GM10847 (cell line): Measurements from ENCODE around the gene STAM.

Experiments
- POLR2A ChIP-seq: IDR thresholded peaks from 2 replicates; pipeline ENCODE4 v1.6.1; 2011; ENCODE audit not compliant: insufficient read length; ENCODE audit errors: extremely low read depth

STAM gene

DNA sequence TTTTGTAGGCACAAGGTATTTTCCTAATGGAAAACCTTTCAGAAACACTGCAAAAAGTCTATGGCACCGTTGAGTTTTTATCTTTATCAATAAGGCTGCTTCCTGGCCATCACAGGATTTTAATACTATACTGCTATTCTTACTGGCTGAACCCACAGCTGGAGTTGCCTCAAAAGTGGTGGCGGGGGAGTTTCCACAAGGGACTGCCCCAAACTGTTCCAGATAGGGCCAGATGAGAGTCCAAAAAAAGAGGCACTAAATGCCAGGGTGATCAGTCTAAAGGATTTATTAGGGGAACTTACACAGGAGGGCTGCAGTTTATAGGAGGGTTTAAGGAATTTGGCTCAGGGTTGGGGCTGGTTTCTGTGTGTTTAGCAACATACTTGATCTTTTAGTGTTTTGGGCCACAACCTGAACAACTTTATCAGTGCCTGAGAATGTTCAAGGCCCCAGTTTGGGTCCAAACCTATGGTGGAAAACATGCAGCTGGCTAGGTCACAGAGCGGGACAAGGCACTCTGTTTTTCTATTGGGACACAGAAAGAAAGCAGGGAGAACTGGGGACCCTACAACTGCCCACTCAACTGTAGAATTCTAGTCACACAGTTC lies 41.4 kb downstream of the STAM start:
- no peak for TF ChIP-seq POLR2A

DNA sequence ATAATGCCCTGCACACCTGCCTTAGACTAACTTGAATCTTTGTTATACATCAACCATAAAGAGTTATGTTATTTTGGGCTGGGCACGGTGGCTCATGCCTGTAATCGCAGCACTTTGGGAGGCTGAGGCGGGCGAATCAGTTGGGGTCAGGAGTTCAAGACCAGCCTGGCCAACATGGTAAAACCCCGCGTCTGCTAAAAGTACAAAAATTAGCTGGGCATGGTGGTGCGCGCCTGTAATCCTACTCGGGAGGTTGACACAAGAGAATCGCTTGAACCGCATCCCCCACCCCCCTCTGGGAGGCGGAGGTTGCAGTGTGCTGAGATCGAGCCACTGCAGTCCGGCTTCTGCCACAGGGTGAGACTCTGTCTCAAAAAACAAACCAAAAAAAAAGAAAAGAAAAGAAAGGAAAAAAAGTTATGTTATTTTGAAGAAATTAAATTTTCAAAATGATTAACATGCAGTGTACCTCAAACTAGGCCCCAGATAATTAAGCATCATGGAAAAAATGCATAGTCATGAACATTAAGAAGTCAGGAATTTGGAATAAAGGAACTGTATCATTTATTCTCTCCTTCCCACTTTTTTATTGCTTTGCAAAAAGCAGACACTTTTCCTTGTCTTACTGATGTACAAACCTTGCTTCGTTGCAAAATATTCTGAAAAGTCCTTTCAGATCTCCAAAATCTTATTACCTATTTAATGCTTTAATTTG lies 43.3 kb downstream of the STAM start:
- TF ChIP-seq POLR2A, result no peak

DNA sequence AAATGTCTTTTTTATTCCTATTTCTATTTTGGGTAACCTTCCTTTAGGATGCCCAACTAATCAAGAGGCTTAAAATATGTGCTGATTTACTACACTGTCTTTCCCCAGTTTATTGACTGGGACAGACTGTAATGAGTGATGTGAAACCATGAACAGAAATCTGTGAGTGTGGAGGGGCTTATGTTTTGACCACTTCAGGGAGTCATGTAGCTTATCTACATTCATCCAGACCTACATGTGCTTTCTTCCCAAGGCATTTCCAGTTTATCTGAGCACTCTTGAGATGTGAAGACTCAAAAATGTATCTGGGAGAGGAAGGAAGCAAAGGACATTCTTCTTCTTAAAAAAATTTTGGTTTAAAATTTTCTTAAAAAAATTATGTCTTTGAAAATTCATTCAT lies 45.2 kb downstream of the STAM start:
- no peak for TF ChIP-seq POLR2A

DNA sequence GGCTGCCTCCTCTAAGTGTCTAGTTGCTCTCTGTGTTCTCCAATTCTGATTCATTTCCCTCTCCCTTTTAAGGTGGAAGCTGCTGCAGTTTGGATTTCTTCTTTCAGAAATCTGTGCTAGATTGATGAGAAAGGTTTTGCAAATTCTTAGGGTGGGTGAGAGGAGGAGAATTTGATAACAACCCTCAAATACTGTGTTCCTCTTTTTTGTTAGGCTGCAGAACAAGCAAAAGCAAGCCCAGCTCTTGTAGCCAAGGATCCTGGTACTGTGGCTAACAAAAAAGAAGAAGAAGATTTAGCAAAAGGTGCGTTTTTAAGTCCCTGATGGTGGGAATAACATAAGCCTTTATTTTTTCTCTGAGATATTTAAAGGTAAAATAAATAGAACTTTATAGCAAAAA lies 49.1 kb downstream of the STAM start:
- TF ChIP-seq POLR2A, result no peak

DNA sequence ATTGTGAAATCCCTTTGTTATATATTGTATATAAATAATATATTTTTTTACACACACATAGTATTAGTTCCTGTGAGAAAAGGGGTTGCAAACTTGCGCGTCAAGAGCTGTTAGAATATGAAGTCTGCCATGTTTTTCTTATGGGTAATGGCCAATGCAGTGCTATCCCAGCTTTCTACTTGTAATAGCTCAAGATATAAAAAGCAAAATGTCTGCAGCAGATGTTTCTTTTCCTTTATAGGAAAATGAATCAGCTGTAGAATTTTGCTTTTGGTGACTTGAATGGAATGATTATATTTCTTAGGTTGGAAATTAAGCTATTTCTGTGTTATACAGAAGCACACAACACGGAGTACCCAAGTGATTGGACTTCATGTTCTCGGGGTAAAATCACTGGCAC lies 54.7 kb downstream of the STAM start:
- TF ChIP-seq POLR2A, result no peak

DNA sequence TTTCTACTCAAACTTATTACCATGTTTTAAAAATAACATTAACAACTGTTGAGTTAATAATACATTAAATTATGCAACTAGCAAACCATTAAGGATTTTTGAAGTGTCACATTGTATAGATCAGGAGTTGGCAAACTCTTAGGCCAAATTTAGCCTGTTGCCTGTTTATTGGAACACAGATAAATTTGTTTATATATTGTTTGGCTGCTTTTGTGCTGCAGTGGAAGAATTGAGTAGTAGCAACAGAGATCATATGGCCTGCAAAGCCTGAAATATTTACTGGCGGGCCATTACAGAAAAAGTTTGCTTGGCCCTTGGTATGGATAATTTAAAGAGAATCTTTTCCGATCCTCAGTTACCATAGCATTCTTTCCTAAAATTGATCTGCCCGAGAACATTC lies 57.4 kb downstream of the STAM start:
- TF ChIP-seq POLR2A, result no peak

DNA sequence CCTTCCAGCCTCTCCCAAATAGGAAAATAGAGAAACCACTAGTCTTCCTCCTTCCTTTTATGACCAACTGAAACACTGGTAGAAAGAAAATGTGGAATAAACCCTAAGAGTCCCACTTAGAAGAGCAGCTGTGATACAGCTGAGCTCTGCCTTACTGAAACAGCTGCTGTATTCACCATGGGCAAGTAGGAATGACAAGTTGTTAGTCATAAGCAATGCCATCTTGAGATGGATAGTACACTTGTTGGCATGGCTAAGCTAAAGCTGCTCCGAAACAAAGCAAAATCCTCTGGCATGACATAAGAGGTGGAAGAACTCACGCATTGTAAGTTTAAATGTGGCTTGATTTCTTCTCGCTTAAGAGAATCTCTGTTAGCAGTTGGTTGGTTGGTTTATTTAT lies 59.8 kb downstream of the STAM start:
- TF ChIP-seq POLR2A, result no peak

DNA sequence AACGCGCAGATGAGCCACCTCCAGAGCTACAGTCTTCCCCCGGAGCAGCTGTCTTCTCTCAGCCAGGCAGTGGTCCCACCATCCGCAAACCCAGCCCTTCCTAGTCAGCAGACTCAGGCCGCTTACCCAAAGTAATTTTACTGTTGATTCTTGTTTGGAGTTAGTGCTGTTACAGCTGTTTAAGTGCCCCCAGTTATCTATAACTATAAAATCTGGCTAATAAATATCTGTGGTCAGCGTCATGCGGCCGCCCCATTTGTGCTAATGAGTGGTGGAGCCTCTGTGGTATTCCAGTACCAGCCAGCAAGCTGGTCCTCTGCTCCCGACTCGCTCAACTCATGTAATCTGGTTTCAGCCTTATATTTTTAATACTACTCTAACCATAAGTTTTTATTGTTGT lies 64.9 kb downstream of the STAM start:
- no peak for TF ChIP-seq POLR2A

DNA sequence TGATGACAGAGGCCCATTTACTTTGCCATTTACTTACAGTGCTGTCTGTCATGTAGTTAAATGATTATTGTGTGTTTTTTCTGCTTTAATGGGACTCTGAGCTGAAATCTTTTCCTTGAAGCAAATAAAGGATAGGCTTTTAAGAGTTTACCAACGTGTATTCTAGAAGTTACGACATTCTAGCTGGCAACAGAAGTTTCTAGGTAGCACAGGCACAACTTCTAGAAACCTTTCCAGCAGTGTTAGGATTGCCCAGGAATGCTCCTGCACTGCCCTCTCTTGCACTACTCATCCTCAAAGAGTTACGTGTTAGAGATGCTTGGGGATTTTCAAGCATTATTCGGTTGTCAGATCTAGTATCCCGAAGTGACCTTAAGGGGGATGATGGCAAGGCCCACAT lies 65.5 kb downstream of the STAM start:
- TF ChIP-seq POLR2A, result no peak

DNA sequence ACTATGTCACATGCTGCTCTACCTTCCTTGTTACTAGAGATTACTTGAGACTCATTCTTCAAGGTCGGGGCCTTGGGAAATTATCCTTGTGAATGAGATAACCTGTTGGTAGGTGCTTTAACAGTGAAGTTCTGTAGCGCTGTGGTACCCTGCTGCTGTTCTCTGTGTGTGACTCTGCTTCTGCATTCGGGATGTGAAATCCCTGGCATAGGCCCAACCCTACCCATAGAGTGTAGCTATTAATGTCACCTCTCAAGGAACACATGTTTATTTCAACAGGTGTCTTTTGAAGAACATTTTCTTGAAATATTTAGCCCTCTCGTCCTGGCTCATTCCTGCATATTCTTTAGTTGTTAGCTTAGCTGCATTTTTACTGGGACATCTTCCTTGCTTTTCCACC lies 66.2 kb downstream of the STAM start:
- TF ChIP-seq POLR2A, result no peak

DNA sequence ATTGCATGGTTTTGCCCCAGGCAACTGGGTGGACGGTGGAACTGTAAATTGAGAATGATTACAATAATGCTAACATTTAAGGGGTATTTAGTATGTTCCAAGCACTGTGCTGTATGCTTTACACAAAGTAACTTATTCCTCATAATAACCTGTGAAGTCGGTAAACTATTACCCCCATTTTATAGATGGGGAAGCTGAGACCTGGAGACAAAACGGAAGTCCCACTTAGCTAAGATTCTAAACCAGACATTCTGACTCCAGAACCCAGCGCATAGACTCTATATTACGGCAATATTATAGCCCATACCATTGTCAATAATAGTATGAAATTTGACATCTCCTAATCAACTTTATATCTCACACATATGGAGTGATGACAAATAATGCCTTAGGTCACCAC lies 68.1 kb downstream of the STAM start:
- TF ChIP-seq POLR2A, result no peak

DNA sequence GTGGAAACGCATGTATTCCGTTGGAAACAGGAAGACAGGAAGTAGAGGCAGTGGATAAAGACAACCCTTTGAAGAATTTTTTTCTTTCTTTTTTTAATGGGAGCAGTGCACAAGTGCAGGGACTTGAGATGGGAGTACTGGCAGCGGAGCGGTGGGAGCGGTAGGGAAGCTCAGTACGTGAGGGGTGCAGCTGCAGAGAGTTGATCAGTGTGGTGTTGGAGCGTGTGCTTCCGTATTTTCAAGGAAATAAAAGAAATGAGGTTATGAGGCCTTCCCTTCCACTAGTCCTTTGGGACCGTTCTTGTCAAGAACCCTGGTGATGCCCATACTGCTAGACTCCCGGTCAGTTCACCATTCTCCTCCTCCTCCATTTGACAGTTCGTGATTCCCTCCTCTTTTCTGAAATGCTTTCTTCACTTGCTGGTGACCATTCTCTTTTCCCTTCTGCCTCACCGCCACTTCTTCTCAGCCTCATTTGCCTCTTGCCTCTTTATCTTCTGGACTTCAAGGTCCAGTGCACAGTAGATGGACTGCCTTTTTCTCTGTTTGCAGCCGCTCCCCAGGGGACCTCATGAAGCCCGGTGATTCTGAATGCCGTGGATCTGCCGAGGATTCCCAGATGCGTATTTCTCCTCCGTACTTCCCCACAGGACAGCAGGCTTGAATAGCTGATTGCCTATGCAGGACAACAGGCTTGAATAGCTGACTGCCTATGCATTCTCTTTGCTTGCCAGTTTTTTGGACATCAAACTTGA lies 68.9 kb downstream of the STAM start:
- no peak for TF ChIP-seq POLR2A

DNA sequence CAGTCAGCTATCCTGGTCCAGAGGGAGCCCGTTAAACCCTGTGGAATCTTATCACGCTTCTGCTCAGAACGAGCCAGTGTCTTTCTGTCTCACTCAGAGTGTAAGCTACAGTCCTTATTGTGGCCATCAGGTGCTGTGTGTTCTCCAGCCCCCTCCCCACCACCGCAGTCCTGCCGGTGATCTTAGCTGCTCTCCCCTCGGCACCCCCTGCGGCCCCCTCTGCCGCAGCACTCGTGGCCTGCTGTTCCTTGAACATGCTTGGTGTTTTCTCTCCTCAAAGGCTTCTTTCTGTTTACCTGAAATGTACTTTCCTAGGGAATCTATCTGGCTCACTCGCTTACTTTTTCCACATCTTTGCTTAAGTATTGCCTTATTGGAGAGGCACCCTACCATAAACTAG lies 69.8 kb downstream of the STAM start:
- no peak for TF ChIP-seq POLR2A

DNA sequence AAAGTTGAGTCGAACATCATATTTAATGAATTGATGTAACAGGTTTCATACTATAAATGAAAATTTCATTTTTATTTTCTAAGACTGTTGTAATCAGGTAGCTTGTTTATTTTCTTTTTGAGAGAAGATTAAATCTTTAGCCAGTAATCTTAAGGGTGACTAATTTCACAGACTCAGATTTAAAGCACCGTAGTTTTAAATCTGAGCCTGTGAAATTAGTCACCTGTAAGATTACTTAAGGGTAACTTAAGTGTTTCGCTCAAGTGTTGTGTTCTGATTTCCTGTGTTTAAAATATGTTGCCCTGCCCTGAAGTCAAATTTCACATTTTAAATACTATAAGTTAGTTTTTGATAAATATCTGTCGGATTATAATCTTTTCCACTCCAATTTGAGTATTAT lies 72.2 kb downstream of the STAM start:
- no peak for TF ChIP-seq POLR2A

DNA sequence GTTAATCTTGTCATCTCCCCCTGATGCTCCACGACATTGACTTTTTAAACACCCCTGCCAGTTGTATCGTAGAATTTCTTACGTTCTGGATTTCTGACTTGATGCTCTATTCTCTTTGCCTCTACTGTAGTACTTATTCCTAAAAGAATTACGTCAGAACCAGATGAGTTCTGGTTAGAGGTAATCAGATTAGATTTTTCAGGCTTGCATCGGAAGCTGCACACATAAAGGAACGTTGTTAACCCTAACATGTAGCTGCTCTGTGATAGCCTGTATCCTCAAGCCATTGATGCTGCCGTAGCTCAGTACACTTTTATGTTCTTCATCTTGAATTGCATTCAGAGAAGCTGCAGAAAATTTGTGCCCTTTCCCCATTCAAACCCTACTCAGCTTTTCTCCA lies 81.8 kb downstream of the STAM start:
- no peak for TF ChIP-seq POLR2A

DNA sequence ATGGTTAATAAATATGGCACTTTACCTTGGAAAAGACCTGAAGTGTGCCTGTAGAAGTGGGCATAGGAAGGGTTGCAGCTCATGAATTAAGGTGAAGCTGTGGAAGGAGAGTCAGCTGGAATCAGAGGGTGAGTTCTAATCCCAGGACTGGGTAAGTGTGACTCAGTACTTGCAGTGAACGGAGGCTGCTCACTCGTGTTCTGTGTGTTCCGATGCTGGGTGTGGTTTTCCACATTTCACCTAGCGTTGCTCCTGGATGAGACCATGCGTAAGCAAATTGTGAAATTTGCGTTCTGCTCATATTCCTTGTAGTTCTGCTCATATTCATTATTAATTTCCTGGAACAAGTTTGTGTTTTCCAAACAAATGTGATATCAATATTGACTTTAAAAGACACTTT lies 85.7 kb downstream of the STAM start:
- no peak for TF ChIP-seq POLR2A

DNA sequence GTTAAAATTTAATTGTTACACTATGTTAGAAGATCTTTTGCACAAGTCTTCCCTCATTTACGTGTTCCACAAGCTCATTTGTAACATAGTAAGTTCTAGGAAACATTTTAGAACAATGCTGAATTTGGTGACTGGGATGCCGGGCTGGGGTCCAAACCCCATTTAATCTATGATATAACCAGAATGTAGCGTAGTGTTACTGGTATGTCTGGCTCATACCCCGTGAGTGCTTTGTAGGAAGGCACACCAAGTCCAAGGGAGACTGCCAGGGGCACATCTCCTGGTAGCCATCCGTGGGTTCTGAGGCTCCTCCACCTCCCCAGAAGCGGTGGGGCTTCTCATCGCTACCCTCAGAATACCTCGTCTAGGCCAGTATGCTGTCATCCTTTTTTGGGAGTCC lies 86.7 kb downstream of the STAM start:
- TF ChIP-seq POLR2A, result no peak

DNA sequence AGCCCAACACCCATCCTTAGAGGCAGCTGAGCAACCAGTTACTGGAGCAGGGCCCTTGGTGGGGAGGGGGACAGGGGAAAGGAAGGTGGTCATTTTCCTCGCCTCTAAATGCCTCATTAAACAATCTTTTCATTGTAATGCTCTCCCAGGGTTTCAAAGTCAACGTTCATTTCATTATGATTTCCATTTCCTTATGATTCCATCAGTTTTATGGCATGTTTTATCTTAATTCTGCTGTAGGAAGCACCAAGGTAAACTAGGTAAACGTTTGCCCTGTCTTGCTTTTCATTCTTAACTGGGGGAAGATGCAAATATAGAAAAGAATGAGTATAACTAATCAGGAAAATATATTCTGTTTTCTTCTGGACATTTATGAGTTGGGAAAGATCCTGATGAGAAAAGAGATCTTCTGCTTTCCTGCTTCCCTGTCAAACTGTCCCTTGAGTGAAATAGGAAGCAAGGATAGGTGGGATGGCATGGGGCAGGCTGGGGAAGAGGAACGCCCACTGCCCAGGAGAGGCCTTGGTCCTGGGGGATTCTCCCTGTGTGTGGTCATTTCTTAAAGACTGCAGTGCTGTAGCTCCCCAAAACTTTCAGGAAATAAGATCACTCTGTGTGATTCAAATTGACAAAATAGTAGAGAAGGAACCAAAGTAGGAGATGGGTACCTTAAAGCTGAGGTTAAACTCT lies 87.5 kb downstream of the STAM start:
- no peak for TF ChIP-seq POLR2A
